GM19372 (cell line): Measurements from ENCODE around the gene KCNJ15.
"Not testable (repeated sequence)": the region's sequence is repeated elsewhere in the genome, so short reads cannot be mapped to it uniquely, and the experiment has no call there.

Source experiments
- ATAC-seq: cut with Tn5 transposase; IDR thresholded peaks from one replicate; pipeline ENCODE4 v1.9.1; 2021; ENCODE audit warnings: mild to moderate bottlenecking, low read depth, moderate library complexity; ENCODE audit not compliant: unreplicated experiment

The KCNJ15 gene

DNA sequence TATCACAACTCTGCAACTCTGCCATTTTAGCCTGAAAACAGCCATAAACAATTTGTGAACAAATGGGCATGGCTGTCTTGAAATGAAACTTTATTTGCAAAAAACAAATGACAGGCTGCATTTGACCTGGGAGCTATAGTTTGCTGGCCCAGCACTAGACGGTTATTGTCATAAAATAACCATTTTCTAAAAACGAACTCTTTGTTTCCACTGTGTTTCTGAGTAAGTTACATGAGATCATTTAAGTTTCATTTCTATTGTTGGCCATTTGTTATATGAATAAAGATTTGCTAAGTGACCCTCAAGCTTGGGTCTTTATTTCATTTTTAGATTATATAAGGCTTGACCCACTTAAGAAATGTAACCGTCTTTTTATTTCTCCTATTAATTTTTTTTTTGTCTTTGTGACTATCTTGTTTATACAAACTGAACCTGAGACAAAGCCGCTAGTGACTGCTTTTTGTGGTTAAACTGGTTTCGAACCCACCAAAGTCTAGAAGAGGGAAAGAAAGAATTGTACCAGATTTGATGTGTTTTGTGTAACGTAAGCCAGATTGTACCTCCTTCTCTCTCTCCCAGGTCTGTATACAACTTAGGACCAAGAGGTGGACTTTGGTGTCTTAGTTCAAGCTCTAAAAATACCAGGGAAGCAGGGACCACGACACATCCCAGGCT lies 12.9 kb upstream of the KCNJ15 start:
- ATAC-seq = no peak

DNA sequence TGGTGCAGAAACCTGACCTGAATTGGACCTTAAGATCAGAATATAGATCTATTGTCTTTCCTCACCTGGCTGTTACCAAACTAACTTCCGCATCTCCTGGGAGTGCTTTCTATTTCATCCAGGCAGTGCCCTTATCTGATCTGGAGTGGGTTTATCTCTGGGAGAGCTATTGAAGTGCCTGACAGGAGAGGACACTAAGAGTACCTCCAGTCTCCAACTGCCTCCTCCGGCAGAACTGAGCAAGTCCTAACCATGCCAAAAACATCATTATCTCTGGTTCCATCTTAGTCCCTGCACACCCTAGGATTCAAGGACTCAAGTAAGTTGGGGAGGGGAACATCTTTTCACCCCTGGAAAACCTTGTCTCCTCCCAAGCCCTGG lies 12.4 kb upstream of the KCNJ15 start:
- no peak for ATAC-seq

GRCh38 chr21:38244885-38245869 lies 11.6 kb upstream of the KCNJ15 start:
- peak; percentile 67 for ATAC-seq

DNA sequence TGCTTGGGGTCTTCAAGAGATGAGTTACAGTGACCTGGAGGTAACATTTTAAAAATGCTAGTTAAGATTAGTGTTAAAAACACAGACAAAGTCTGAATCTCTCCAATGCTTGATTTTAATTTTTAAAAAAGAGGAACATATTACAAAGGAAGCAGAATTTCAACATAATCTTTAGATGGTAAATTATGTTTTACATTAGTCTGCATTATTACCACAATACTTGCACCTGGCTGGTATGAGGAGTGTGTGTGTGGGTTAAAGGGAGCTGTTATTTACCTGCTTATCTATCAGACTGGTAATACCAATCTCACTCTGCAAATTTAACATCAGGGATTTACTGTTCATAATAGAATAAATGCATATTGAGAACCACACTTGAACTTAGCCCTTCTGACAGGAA lies 10.3 kb upstream of the KCNJ15 start:
- ATAC-seq = no peak

- not testable (repeated sequence) for ATAC-seq
Observed at GRCh38 chr21:38247054-38247453, 9.7 kb upstream of the KCNJ15 start.

DNA sequence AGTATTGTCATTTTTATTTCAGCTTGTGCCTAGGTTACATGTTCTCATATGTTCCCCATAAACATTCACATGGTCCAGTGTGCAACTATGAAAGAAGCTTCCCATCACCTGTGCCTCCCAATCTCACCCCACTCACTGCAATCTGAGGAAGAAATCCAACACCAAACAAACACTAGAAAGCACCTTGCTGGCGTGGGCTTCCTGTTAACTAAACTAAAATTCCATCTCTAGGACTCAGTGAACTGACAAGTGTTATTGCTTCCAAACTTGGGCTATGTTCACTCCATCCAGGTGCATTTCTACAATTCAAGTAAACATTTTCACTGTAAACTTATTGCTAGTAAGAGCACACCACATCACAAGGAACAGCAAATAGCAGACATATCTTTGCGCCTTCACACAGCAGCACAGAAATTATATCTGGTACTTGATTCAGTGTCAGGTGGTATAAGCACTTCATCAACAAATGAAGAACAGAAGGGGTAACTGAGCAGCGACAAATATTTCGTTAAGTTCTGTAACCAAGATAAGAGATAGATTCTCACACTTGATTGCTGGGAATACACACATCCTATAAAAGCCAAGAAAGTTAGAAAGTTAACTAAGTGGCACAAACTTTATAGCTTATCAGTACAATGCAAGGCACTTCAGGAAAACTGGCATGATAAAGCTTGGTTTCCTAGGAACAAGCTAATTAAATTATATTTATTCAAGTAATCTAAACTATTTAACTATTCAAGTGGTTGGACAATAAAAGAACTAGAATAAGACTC lies 8.9 kb upstream of the KCNJ15 start:
- ATAC-seq = no peak

- peak; percentile 65 for ATAC-seq
Observed at GRCh38 chr21:38249256-38249655, 7.5 kb upstream of the KCNJ15 start.

DNA sequence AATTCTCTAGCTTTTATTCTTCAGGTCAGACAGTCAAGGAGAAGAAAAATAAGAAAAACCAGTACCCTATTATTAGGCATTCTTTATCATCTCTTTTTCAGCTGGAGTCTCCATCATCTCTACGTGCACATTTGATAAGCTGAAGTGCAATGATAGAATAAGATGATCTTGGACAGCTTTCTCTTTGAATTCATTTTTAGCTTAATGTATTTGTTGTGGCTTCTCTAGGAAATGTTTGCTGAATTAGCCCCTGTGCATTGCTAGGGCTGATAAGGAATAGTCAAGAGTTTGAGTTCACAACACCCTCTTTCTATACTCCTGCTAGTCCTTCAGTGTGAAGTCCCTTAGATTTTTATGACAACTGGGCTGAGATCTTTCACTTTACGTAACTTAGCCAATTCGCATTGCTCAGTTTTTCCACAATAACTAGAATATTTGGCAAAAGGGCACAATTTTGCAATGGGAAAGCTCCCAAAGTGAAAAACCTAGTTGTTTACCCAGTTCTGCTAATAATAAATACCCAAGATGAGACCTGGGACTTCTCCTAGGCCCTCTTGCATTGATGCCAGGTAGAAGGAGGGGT lies 7.0 kb upstream of the KCNJ15 start:
- no peak for ATAC-seq

- ATAC-seq = no peak
Observed at GRCh38 chr21:38250991-38251418, 5.8 kb upstream of the KCNJ15 start.

DNA sequence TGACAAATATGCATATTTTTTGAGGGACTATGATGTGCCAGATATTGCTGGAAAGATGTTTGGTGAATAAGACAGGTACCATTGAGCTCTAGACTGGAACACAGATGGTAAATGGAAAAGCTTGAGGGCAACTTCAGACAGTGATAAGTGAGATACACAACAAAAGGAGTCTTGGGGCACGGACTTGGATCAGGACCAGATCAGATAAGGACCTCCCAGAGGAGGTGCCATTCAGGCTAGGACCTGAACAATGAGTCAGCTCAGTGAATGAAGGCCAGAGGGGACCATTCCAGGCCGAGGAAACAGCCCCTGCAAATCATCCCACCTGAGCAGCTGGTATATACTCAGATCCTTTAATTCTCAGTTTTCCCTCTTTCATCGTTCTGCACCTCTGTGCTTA lies 1.8 kb upstream of the KCNJ15 start:
- ATAC-seq = no peak

GRCh38 chr21:38255571-38256117 lies 1.1 kb upstream of the KCNJ15 start:
- no peak for ATAC-seq

DNA sequence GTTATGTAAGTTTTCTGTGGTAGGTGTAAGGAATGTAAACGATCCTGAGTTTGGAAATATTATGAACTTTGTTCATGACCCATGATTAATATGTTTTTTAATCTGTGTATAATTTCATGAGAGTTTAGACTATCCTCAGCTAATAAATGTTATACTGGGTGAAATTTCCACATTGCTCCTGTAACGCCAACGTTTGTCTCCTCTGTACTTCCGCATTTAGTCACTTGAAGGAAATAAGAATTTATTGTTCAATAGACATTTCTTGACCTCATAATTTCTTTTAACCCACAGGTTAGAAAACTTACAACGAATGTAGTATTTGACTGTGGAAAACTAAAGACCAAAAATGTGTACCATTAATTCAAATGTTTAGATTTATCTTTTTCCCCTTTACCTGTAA lies 876 bp downstream of the KCNJ15 start:
- ATAC-seq = no peak

DNA sequence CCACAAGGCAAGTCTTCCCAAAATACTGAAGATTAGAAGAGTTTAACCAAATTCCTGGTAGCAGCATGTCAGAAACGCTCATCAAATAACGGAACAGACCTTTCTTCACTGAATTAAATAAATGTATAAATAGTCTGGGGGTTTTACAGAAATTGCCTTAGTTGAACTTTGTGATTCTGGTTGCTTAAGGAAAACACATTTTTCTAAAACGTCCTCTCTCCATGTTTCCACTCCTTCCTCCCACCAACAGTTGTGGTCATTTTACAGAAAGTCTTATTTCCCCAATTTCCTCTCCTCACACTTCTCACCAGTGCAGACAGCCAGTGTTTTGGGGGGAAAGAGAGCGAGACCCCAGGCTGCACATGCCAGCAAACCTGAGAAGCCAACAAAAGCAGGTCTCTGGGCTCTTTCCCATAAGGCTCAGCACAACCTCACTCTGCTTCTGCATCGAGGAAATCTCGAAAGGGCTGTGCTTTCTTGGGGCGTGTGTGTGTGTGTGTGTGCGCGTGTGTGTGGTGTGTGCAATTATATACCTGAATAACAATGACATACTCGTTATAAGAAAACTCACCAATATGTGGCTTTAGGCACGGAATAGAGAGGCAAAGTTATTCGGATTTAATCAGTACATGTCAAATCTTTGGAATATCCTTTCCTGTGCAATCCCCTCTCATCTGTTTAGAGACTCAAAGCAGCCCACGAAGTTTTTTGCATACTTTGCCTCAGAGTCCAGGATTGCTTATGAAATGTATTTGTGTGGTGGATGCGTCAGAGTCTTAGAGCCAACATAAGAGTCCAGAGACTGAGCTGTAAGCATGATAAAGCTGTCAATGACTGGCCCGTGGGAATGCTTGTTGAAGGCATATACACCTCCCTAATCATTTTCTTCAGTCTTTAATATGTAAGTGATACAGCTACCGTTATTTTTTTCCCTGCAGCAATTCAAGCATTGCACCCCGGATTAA lies 2.0 kb downstream of the KCNJ15 start:
- ATAC-seq = no peak

- ATAC-seq = no peak
Observed at GRCh38 chr21:38259665-38260064, 2.9 kb downstream of the KCNJ15 start.

GRCh38 chr21:38260426-38260825 lies 3.6 kb downstream of the KCNJ15 start:
- ATAC-seq = no peak

DNA sequence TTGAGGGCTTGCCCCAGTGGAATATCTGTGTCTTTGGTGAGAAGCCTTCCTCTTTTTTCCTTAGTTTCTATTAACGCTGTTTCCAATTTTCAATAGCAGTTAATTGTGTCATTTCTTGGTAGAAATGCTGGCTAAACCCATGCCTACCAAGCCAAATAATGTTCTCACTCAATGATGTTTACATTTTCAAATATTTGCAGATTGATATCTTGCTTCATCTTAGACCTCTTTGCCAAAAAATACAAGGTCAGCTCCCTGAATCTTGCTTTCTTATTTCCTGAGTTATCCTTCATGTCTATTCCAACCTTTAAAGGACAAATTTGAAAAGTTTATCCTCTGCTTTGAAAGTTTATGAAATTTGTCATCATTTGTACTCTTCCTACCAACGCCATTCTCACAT lies 5.1 kb downstream of the KCNJ15 start:
- no peak for ATAC-seq

DNA sequence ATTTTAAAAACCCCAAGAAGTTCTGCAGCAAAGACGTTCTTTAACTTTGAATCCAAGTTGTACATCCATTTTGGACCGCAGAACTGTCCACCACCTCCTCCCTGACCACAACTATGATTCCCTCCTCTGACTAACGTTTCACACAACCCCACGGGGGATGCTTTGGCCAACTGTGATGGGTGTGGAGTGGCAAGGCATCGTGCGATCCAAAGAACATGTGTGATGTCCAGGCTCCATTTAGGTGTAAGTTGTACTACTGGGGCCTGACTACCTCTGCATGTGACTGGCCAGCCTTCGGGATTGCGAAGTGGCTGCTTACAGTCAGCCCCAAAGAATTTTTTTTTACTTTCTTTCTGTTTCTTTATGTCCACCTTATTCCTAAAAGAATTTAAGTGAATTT lies 6.7 kb downstream of the KCNJ15 start:
- ATAC-seq = no peak

- ATAC-seq = no peak
Observed at GRCh38 chr21:38264571-38264970, 7.8 kb downstream of the KCNJ15 start.

DNA sequence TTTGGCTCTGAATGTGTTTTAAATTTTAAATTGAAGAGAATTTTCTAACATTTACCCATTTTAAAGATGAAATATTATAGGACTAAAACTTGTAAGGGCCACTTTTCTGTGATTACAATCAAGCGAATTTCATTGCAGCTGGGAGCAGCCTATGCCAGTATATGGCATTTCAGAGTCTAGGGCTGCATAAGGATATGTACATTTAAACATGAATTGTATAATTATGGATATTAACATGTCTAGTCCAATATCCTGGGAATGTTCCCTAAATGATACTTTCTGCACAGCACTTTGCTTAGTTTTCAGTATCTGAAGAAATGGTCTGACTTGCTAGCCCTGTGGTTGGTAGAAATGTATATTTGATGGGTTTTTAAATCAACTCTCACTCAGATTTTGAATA lies 8.4 kb downstream of the KCNJ15 start:
- no peak for ATAC-seq
